Islet of Langerhans (tissue), 1 donor: ENCODE results near the gene TOP1.
"Not testable (repeated sequence)": the region's sequence is repeated elsewhere in the genome, so short reads cannot be mapped to it uniquely, and the experiment has no call there.

ENCODE experiments used
- FAIRE-seq: peaks from one replicate; lab custom pipeline; 2011; peaks lifted over from hg19 to GRCh38; lab: Jason Lieb, UNC

The TOP1 gene

GRCh38 chr20:41132388-41132775 lies 103.8 kb downstream of the TOP1 start:
- not testable (repeated sequence) for FAIRE-seq

DNA sequence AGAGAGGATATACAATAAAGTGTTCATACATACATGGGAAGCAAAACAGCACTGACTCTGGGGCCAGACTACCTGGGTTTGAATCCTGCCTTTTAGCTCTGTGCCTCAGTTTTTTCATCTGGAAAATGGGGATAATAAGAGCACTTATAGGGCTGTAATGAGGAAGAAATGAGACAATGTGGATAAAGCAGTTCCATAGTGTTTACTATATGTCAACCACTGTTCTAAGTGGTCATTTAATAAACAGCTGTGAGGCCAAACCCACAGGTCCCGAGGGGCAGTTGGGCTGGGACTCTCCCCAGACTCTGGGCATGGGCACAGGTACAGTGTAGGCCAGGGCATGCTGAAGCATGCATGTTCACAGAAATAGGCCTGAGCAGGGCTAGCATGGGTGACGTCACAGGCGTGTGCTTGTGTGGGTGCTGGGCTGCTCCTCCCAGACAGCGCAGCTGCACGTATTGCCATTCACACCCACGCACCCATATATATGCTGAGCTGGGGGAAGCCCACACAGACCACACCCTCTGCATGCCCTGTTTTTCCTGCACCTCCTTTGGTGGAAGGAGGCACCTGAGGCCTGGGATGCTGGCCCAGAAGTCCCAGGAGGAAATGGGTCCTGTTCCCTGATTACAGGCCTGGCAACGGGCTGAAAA lies 105.2 kb downstream of the TOP1 start:
- FAIRE-seq = no peak

DNA sequence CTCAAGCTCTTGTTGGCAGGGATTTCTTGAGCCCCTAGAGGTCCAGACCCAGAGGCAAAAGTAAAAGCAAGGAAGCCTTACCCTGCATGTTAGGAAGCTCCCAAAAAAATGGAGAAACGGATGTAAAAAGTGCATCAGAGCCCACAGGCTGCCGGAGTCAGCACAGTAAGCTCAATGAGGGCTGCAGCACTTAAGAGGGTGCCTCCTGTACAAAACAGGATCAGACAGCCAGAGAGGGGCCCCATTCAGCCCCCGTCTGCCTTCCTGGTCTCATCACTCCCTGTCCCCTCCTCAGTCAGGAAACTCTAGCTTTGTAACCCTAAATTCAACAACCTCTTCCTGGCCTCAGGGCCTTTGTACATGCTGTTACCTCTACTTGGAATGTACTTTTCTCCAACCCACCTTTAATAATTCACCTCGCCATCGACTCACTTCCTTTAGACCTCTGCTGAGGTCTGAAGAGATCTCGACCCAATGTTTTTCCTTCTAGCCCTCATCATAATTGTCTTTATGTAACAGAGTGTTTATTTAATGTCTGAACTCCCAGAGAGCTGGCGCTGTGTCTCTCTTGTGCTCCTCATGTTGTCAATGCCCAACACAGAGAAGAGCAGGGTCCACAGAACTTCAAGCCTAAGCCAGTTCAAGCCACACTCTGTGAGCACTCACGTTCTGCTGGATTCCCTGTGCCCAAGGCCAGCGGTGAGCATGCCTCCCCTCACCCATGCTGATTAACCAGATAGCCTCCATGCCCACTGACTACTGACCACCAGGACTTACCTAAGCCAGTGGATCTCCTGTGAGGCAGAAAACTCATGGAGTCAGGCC lies 106.0 kb downstream of the TOP1 start:
- no peak for FAIRE-seq

DNA sequence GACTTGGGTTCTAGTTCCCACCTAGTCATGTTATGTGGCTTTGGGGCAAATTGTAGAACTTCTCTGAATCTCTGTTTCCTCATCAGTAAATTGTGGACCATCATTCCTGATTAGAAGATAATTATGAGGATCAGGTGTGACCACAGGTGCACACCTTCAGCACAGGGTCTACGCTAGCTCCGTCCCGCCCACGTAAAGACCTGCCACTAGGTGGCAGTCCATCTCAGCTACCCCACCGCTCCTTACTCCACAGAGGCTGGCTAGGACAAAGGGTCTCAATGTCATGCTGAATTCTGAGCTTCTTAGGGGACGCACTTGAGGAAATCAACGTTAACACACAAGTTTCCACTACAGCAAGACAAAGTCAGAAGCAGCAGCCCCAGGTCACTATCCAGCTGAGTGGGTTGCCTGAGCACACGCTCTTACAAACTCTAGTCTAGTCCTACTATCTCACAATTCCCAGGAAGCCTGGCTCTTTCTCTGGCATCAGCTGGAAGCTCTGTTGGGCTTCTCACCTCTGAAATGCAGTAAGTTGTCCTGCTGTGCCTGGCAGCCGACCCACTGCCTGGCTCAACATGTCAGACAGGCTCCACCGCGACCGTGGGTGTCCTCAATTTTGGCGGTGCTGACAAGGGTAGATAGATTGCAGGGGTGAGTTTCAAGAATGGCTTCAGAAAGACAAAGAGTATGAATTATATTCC lies 106.7 kb downstream of the TOP1 start:
- FAIRE-seq = no peak

GRCh38 chr20:41135888-41136679 lies 107.5 kb downstream of the TOP1 start:
- no peak for FAIRE-seq

GRCh38 chr20:41136680-41137613 lies 108.3 kb downstream of the TOP1 start, which contains the start of gene PLCG1:
TSS of gene PLCG1 (plus strand) at chr20:41137543. CDS start at chr20:41137642, 99 bp downstream.
- FAIRE-seq = no peak

- FAIRE-seq = no peak
These were observed 109.2 kb downstream of the TOP1 start for GRCh38 chr20:41137614-41138474.

DNA sequence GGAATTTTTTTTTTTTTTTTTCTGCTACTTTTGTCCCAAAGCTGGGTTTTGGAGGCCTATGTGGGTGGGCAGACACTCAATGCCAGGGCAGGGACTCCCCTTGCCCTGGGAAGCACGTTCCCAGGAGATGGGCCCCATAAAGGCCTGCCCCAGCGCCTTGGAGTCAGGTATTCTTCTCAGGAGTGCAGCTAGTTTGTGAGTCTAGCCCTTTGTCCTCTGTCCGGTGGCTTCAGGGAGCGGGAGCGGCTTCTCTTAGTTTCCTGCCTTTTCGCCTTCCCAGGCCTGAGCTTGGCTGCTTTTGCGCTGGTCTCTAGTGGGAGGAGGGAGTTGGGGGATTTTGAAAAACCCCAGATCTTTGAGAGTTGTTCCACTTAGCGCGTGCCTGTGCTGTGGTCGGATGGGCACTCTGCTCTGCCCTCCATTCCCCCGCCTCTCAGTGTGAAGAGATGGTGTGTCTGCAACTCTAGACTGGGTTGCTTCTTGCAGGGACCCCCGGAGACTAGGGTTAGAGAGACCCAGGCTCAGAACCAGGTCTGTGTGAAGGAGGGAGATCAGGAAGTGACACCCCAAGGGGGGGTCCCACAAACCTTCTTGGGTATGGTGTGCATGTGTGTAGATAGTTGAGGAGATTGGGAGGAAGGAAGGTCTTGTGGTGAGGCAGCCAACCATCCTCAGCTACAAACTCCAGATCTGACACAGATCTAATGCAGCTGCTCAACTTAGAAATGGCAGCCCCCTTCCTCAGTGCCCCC lies 110.0 kb downstream of the TOP1 start:
- no peak for FAIRE-seq

DNA sequence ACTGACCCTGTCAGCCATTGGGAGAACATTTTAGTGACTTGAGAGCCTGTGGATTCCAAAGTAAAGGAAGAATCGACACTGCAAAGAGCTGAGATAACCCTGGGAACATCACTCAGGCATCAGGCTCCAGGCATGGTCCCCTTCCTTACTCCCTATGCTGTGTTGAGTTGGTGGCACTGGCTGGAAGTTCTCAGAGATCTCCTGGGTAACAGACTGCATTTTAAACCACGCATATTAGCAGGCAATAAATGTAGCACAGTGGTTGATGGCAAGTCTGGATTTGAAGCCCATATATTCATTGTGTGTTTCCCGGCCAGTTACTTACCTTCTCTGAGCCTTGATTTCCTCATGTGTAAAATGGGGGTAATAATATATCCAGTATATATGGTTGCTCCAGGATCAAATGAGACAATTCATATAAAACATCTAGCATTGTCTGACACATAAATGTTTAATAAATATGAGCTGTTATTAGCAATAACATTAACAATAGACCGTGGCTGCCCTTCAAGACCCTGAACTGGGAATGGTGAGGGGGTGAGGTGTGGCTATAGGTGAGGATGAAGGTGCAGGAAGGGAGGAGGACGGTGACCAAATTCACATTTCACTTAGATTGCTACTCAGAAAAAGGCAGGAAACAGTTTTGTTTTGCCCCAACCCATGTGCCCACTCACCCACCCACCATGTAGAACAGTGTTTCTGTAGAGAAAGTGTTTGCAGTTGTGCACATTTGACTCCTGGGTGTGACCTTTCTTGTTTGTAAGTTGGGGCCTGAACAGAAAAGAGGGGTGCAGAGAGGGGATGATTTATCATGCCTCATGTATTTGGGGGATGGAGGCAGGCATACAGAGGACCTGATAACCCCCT lies 110.8 kb downstream of the TOP1 start:
- no peak for FAIRE-seq

DNA sequence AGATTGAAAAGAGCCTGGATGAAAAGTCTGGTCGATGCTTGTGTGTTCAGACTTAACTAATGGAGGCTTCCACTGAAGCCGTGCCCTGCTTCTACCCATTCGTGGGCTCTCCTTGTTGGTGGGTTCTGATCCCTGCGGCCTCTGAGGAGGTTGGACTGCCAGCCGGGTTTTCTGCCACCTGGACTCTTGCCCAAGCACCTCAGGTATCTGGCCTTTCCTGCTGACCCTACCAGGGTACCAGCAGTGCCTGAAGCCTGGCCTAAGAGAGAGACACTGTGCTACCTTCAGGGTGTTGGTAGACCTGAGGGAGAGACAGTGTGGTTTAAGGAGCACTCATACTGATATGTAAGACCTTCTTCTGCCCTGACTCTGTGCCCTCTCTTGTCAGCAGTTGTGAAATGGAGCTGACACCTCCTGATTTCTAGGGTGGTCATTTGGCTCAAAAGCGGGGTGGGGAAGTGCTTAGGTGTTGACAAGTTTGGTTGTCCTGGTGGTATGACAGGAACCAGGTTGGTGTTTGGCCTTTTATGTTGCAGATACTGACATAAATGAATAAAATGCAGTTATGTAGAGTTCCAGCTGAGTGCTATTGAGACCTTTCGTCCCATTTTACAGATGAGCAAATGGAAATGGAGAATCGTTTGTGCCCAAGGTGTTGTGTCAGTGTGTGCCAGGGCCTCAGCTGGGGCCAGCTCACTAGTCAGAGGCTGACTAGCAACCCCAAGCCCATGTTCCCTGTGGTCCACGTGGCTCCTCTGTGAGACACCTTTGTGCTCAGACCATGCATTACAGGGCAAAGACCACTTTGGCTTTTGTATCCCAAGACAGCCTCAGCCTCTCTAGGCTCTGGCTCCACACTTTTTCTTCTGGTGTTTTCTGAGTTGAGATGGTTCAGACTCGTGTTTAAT lies 111.9 kb downstream of the TOP1 start:
- no peak for FAIRE-seq

DNA sequence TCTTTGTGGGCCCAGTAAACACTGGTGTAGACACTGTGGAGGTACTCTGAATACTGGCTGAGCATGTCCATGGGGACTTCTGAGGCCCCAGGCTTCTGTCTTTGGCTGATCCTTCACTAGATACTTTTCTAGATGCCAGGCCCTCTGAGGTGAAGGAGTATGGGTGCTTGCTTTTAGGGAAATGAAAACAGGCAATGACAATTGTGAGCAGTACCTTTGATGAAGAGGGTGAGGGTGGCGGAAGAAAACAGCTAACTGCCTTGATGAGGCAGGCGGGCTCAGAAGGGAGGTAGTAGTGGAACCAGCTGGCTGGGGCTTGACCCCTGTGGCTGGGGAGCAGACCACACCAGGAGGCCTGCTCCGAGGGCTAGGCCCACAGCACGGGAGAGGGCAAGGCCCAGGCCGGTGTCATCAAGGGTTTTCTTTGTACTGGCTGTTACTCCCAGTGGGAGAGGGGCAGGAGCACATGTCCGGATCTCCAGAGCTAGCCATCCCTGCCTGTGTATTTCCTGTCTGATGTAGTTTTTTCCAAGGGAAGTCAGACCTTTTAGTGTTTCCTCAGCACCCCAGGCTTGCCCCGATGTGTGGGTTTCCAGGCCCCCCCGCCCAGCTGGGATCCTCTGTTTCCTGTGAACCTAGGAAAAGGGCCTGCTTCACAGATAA lies 112.7 kb downstream of the TOP1 start:
- FAIRE-seq = no peak

GRCh38 chr20:41142245-41142644 lies 113.6 kb downstream of the TOP1 start:
- FAIRE-seq = no peak

- no peak for FAIRE-seq
These were observed 114.3 kb downstream of the TOP1 start for GRCh38 chr20:41142919-41143318.

DNA sequence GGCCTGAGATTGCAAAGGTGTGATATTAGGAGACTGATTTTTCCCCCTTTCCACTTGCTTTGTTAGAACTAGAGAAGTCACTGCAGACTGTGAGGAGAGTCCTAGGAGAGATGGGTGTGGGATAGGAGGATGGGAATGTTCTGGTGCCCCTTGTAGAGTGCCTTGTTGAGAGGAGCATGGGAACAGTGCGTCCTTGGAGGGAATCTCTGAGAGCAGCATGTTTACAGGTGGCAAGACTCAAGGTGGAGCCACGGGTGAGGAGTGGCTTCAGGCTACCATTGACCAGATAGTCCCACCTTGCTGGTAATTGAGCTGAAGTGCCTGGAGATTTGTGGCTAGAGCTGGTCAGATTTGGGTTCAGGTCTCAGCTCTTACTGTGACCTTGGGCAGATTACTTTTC lies 114.7 kb downstream of the TOP1 start:
- no peak for FAIRE-seq

- FAIRE-seq = no peak
These were observed 116.7 kb downstream of the TOP1 start for GRCh38 chr20:41145317-41145716.

- FAIRE-seq = no peak
These were observed 117.4 kb downstream of the TOP1 start for GRCh38 chr20:41145821-41146620.
